Smooth muscle cell of trachea (primary cell): ENCODE results near the gene TRIM42. TPM values are rescaled to one million over a fixed set of nuclear protein-coding genes. Genes with fewer than 3 reads are reported as not detected.

Experiments
- total RNA-seq: library from RNA; depleted of rRNA; stranded (reverse); fragments of >200 nt; gene quantifications from 2 replicates; pipeline ENCODE4 v1.2.1, GENCODE V29; 2014

The TRIM42 gene
- total RNA-seq = not detected in 2 replicates

GRCh38 chr3:140677764-140678163 lies at the start of gene TRIM42:
TSS of gene TRIM42 (plus strand) at chr3:140678064. CDS start at chr3:140678230, 166 bp downstream.

